GM12891 (cell line): ENCODE results near the gene C6orf163.

Source experiments
- POLR2A ChIP-seq: IDR thresholded peaks from 2 replicates; pipeline ENCODE4 v1.6.1; 2011; ENCODE audit warnings: low read depth, low read length, control low read depth
- POLR2AphosphoS5 ChIP-seq: IDR thresholded peaks from 2 replicates; pipeline ENCODE4 v1.6.1; 2011; ENCODE audit warnings: low read depth, low read length, control low read depth
- SPI1 ChIP-seq: IDR thresholded peaks from 2 replicates; pipeline ENCODE4 v1.6.1; 2011; ENCODE audit warnings: low read depth, low read length, control low read depth
- TAF1 ChIP-seq: IDR thresholded peaks from 2 replicates; pipeline ENCODE4 v1.6.1; 2011; ENCODE audit warnings: low read depth, low read length, control low read depth

DNA sequence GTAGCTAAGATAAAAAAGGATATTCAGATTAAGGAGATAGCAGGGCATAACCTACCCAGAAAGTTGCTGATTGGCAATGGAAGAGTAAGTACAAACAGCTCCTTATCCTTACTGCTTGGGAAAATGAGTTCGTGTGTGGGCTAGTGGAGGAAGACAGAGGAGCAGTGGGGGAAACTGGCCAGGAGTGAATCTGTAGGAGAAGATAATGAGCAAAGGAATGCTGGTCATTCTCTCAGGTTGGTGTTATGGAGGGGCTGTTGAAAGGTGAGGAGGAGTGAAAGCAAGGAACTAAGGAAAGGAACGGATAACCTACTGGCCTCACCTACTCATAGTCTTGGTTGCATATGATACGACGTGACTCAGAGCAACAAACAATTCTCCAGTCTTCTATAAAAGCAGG is 8.2 kb upstream of the C6orf163 start:
- TF ChIP-seq SPI1 (no peak), POLR2A (no peak), POLR2AphosphoS5 (no peak), TAF1 (no peak)
